Mucosa of descending colon (tissue), 3 donors: ENCODE results near the gene CEACAM3. TPM values are rescaled to one million over a fixed set of nuclear protein-coding genes. Genes with fewer than 3 reads are reported as not detected.
"Not testable (repeated sequence)": the region's sequence is repeated elsewhere in the genome, so short reads cannot be mapped to it uniquely, and the experiment has no call there.

Experiments used
- ATAC-seq: fragments of 200-7000 bp; cut with Tn5 transposase; one replicate; pipeline ENCODE4 v1.9.1; 2020; ENCODE audit warnings: mild to moderate bottlenecking, moderate library complexity
- DNase-seq, 3 donors: peaks; one replicate each; pipeline ENCODE4 v3.0.0-alpha.2; 2020
- H3K36me3 ChIP-seq: fragments of 200-600 bp; one replicate; pipeline ENCODE4 v1.8.0; 2021; ENCODE audit warnings: low read depth, mild to moderate bottlenecking
- H3K4me1 ChIP-seq: fragments of 200-600 bp; one replicate; pipeline ENCODE4 v1.8.0; 2021; ENCODE audit warnings: low read depth, mild to moderate bottlenecking
- H3K4me3 ChIP-seq: fragments of 200-600 bp; one replicate; pipeline ENCODE4 v1.8.0; 2021; ENCODE audit warnings: mild to moderate bottlenecking
- H3K9me3 ChIP-seq: fragments of 200-600 bp; one replicate; pipeline ENCODE4 v1.8.0; 2021; ENCODE audit warnings: mild to moderate bottlenecking
- CTCF ChIP-seq: fragments of 200-600 bp; IDR thresholded peaks from one replicate; pipeline ENCODE4 v1.8.0; 2022; ENCODE audit warnings: antibody characterized with exemption, mild to moderate bottlenecking
- intact Hi-C, 2 donors: fragments of 100-400 bp; cut with DNase I in 1 of 2; cut with micrococcal nuclease in 1 of 2; formaldehyde crosslinking; loops; one replicate each; pipeline versions ENCODE4 v1.11.0 to v1.11.1; 2022; cut with DNase I, micrococcal nuclease
- long read RNA-seq, 2 donors: library from polyadenylated mRNA; unstranded; transcript quantifications; one replicate each; pipeline ENCODE4 v2.0.0, GENCODE V29; 2019 to 2021
- total RNA-seq, 3 donors: library from RNA; stranded (reverse); fragmentation: NEBNext Ultra II Directional in 2 of 3; extraction: Animal tissue kit (Norgen Biotek cat#: 25700) in 2 of 3; gene quantifications; one replicate each; pipeline versions ENCODE4 v1.2.1 to v1.2.4, GENCODE V29; 2021 to 2023
- donor health status: DM: no; HTN: no; CAD: no; lungs with moderate emphysema.
- donor health status: DM: no; HTN: no; CAD: no.
- donor health status: DM: no; HTN: yes; CAD: no.

Gene CEACAM3
- total RNA-seq: 1 to 10 TPM; 2.5 to 4.5 (median 3.9) TPM
- long read RNA-seq, donor 1: 0 reads
- long read RNA-seq, donor 2, partial matches to known transcripts: 1 of 2 reads
- long read RNA-seq, donor 2, other reads (novel, unspliced or antisense): 1 of 2 reads

GRCh38 chr19:41796362-41796761 lies at the start of gene CEACAM3:
Gene CEACAM3, plus strand, starts transcription at chr19:41796587. Its CDS starts 91 bp downstream, at chr19:41796678.
- peak; percentile 39 for ATAC-seq
- H3K9me3 ChIP-seq: no peaks in the 10 kb centered on the region
- H3K36me3 ChIP-seq: no peaks in the 10 kb centered on the region
- H3K4me1 ChIP-seq: no peaks in the 10 kb centered on the region
- intact Hi-C loops: no loop called here
- no peak within 1 kb of the TSS for H3K4me3 ChIP-seq
- no peak for DNase-seq
- no peak for TF ChIP-seq CTCF

GRCh38 chr19:41746593-41747227 lies 49.7 kb upstream of the CEACAM3 start:
- DNase-seq: peak in 1 of 3 donors; percentile 79
- Histone ChIP-seq H3K9me3 (no peaks in the 10 kb centered on the region), H3K4me3 (no peak overlapping the region), H3K36me3 (no peaks in the 10 kb centered on the region), H3K4me1 (peaks cover 24% of the 10 kb centered on the region)
- intact Hi-C loops: loop anchor here in 1 of 2 donors (5.0 kb wide), 1 partner anchor 39 kb away; the partner anchor contains the start of gene CEACAM5
- TF ChIP-seq CTCF: peak; percentile 34
- ATAC-seq: peak; percentile 69

- no peak for DNase-seq
- no peak for TF ChIP-seq CTCF
- Histone ChIP-seq H3K9me3 (no peaks in the 10 kb centered on the region), H3K4me3 (no peak overlapping the region), H3K4me1 (peaks cover 24% of the 10 kb centered on the region), H3K36me3 (no peaks in the 10 kb centered on the region)
- intact Hi-C loops: loop anchor here in 1 of 2 donors (5.0 kb wide), 1 partner anchor 41 kb away; the partner anchor contains the start of gene CEACAM5
- ATAC-seq: no peak
Observed at GRCh38 chr19:41748012-41748411, 48.4 kb upstream of the CEACAM3 start.

GRCh38 chr19:41750248-41751134 lies 45.9 kb upstream of the CEACAM3 start:
- ATAC-seq: peak; percentile 3
- not testable (repeated sequence) for H3K4me3 ChIP-seq
- H3K4me1 ChIP-seq: peaks cover 10% of the 10 kb centered on the region

GRCh38 chr19:41753159-41753558 lies 43.2 kb upstream of the CEACAM3 start:
- Histone ChIP-seq H3K36me3 (no peaks in the 10 kb centered on the region), H3K4me3 (no peak overlapping the region), H3K4me1 (peaks cover 9% of the 10 kb centered on the region), H3K9me3 (no peaks in the 10 kb centered on the region)
- ATAC-seq: peak; percentile 59
- intact Hi-C loops: no loop called here
- peak; percentile 82 to 89 (median 86) for DNase-seq
- peak; percentile 59 for TF ChIP-seq CTCF

More at GRCh38 chr19:41750248-41751134, 45.9 kb upstream of the CEACAM3 start:
- H3K9me3 ChIP-seq, H3K36me3 ChIP-seq, intact Hi-C loops: not testable (repeated sequence)
- peak in 1 of 3 donors; percentile 6 for DNase-seq
